ENCODE results near the gene HNRNPUL1. TPM values are rescaled to one million over a fixed set of nuclear protein-coding genes. Genes with fewer than 3 reads are reported as not detected.

HNRNPUL1 gene
- total and polyA plus RNA-seq, 9 of the 15 experiments (the other 6 are each of a cell fraction or from before 2014, with no cell fraction given) = 7.3 to 211 (median 85.0) TPM

DNA sequence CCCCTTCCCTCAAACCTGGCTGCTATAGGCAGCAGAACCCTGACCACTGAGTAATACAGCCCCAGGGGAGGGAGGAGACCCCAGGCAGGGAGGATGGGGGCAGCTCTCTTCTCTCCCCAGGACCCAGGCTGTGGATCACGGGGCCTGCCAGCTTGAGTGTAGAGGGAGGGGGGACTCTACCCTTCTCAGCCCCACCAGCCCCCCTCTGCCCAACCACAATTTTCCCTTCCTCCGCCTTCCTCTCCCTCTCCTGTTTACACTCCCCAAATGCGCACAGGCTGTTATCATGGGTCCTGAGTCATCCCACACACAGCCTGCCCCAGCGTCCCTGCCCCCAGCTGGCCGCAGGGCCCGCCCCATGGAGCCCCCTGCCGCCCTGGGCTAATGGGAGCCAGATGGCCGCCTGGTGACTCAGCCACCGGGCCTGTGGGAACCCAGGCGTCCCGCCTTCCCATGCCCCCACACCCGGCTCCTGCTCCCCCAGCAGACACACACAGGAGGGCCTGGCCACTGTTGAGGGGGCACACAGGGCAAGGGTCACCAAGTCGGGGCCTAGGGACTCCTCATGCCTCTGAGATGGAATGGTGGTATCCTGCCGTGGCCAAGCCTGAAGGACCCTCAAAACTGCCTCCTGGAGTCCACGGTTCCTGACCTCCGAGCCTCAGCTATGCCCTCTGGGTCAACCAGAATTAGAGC, 59.4 kb downstream of the HNRNPUL1 start (continued):
- TF ChIP-seq, protein P1, sequence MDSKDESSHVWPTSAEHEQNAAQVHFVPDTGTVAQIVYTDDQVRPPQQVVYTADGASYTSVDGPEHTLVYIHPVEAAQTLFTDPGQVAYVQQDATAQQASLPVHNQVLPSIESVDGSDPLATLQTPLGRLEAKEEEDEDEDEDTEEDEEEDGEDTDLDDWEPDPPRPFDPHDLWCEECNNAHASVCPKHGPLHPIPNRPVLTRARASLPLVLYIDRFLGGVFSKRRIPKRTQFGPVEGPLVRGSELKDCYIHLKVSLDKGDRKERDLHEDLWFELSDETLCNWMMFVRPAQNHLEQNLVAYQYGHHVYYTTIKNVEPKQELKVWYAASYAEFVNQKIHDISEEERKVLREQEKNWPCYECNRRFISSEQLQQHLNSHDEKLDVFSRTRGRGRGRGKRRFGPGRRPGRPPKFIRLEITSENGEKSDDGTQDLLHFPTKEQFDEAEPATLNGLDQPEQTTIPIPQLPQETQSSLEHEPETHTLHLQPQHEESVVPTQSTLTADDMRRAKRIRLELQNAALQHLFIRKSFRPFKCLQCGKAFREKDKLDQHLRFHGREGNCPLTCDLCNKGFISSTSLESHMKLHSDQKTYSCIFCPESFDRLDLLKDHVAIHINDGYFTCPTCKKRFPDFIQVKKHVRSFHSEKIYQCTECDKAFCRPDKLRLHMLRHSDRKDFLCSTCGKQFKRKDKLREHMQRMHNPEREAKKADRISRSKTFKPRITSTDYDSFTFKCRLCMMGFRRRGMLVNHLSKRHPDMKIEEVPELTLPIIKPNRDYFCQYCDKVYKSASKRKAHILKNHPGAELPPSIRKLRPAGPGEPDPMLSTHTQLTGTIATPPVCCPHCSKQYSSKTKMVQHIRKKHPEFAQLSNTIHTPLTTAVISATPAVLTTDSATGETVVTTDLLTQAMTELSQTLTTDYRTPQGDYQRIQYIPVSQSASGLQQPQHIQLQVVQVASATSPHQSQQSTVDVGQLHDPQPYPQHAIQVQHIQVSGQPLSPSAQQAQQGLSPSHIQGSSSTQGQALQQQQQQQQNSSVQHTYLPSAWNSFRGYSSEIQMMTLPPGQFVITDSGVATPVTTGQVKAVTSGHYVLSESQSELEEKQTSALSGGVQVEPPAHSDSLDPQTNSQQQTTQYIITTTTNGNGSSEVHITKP (IDR thresholded peaks at IDR 0.05; ENCODE audit: partially characterized antibody) = peak; percentile 82
- TF ChIP-seq EGR1 (conservative IDR thresholded peaks at IDR 0.05) = peak; percentile 86
- no peak for TF ChIP-seq ZKSCAN8 (CRISPR knock-in tag; IDR thresholded peaks at IDR 0.05)
- peak in 1 of 2 experiments; percentile 50; a peak in 3 of 4 replicates for TF ChIP-seq KDM1A (IDR thresholded peaks at IDR 0.05)
- TF ChIP-seq MCM3 (IDR thresholded peaks at IDR 0.05) = no peak
- no peak for TF ChIP-seq HDGF (IDR thresholded peaks at IDR 0.05)
- TF ChIP-seq SUPT5H (IDR thresholded peaks at IDR 0.05) = no peak
- TF ChIP-seq, protein P2, sequence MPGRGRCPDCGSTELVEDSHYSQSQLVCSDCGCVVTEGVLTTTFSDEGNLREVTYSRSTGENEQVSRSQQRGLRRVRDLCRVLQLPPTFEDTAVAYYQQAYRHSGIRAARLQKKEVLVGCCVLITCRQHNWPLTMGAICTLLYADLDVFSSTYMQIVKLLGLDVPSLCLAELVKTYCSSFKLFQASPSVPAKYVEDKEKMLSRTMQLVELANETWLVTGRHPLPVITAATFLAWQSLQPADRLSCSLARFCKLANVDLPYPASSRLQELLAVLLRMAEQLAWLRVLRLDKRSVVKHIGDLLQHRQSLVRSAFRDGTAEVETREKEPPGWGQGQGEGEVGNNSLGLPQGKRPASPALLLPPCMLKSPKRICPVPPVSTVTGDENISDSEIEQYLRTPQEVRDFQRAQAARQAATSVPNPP (IDR thresholded peaks at IDR 0.05; ENCODE audit: borderline replicate concordance, insufficient read depth, insufficient read length) = no peak
- TF ChIP-seq, protein P3, sequence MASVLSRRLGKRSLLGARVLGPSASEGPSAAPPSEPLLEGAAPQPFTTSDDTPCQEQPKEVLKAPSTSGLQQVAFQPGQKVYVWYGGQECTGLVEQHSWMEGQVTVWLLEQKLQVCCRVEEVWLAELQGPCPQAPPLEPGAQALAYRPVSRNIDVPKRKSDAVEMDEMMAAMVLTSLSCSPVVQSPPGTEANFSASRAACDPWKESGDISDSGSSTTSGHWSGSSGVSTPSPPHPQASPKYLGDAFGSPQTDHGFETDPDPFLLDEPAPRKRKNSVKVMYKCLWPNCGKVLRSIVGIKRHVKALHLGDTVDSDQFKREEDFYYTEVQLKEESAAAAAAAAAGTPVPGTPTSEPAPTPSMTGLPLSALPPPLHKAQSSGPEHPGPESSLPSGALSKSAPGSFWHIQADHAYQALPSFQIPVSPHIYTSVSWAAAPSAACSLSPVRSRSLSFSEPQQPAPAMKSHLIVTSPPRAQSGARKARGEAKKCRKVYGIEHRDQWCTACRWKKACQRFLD (CRISPR knock-in tag; IDR thresholded peaks at IDR 0.05) = peak; percentile 72; the same call in 1 of the 2 replicates
- peak; percentile 79 for TF ChIP-seq LCOR (CRISPR knock-in tag; IDR thresholded peaks at IDR 0.05)
- TF ChIP-seq TGIF2 (CRISPR knock-in tag; IDR thresholded peaks at IDR 0.05) = no peak
- TF ChIP-seq TCFL5 (CRISPR knock-in tag; conservative IDR thresholded peaks at IDR 0.05) = no peak
- peak; percentile 59 to 81; a peak in 3 of 4 replicates for TF ChIP-seq TRIM24 (IDR thresholded peaks at IDR 0.05)
- TF ChIP-seq SAP30 (IDR thresholded peaks at IDR 0.05; ENCODE audit: borderline replicate concordance, insufficient read depth, low read depth, low read length, poor library complexity, severe bottlenecking) = no peak
- no peak for TF ChIP-seq HCFC1 (IDR thresholded peaks at IDR 0.05; ENCODE audit: low read depth, low read length)
- TF ChIP-seq, protein P4, sequence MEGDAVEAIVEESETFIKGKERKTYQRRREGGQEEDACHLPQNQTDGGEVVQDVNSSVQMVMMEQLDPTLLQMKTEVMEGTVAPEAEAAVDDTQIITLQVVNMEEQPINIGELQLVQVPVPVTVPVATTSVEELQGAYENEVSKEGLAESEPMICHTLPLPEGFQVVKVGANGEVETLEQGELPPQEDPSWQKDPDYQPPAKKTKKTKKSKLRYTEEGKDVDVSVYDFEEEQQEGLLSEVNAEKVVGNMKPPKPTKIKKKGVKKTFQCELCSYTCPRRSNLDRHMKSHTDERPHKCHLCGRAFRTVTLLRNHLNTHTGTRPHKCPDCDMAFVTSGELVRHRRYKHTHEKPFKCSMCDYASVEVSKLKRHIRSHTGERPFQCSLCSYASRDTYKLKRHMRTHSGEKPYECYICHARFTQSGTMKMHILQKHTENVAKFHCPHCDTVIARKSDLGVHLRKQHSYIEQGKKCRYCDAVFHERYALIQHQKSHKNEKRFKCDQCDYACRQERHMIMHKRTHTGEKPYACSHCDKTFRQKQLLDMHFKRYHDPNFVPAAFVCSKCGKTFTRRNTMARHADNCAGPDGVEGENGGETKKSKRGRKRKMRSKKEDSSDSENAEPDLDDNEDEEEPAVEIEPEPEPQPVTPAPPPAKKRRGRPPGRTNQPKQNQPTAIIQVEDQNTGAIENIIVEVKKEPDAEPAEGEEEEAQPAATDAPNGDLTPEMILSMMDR (IDR thresholded peaks at IDR 0.05 in 2 of 3, conservative IDR thresholded peaks at IDR 0.05 in 1 of 3; ENCODE audit: insufficient read depth in 2 of 3, low read depth in 1 of 3, low read length in 3 of 3) = 0 out of 6 replicates have a peak, but pooled peaks of 1 of the 3 experiments have one; percentile 3
- TF ChIP-seq GABPA (tag; conservative IDR thresholded peaks at IDR 0.05; ENCODE audit: low read depth) = 0 out of 2 replicates have a peak, but pooled peaks have one; percentile 46
- no peak for TF ChIP-seq CEBPG (CRISPR knock-in tag; IDR thresholded peaks at IDR 0.05)
- no peak for TF ChIP-seq CEBPG (tag; conservative IDR thresholded peaks at IDR 0.05 in 1 of 2, IDR thresholded peaks at IDR 0.05 in 1 of 2)
- no peak for TF ChIP-seq HMG20B (CRISPR knock-in tag; IDR thresholded peaks at IDR 0.05)
- TF ChIP-seq ZKSCAN1 (IDR thresholded peaks at IDR 0.05; ENCODE audit: low read depth, low read length) = peak; percentile 21; the same call in 1 of the 2 replicates

Measured in K562 (cell line).